Activated T-cell treated with anti-CD3 and anti-CD28 coated beads, Interleukin-2, amount 50 U/mL, for 1 hour (primary cell): ENCODE results near the gene PGF.
A peak's percentile ranks its signal among the peaks of the same experiment; 100 is the strongest.

Experiments used
- DNase-seq: peaks from one replicate; pipeline ENCODE4 v3.0.0-alpha.2; 2020

PGF gene

GRCh38 chr14:74954947-74955228, 509 bp downstream of the PGF start:
- no peak for DNase-seq

GRCh38 chr14:74954232-74954946, 1.0 kb downstream of the PGF start:
- DNase-seq, result no peak

- DNase-seq, result no peak
Observed at GRCh38 chr14:74953686-74954085, 1.7 kb downstream of the PGF start.

- DNase-seq, result no peak
Observed at GRCh38 chr14:74952697-74953484, 2.5 kb downstream of the PGF start.

- no peak for DNase-seq
Observed at GRCh38 chr14:74952180-74952665, 3.2 kb downstream of the PGF start.

- no peak for DNase-seq
Observed at GRCh38 chr14:74951443-74952179, 3.8 kb downstream of the PGF start.

GRCh38 chr14:74950795-74951442, 4.5 kb downstream of the PGF start:
- DNase-seq, result no peak

- DNase-seq, result no peak
Observed at GRCh38 chr14:74949859-74950573, 5.4 kb downstream of the PGF start.

GRCh38 chr14:74949191-74949601, 6.2 kb downstream of the PGF start:
- no peak for DNase-seq

GRCh38 chr14:74948228-74949175, 6.9 kb downstream of the PGF start:
- no peak for DNase-seq

GRCh38 chr14:74947353-74948227, 7.8 kb downstream of the PGF start:
- no peak for DNase-seq

- DNase-seq, result no peak
Observed at GRCh38 chr14:74946659-74947281, 8.6 kb downstream of the PGF start.

GRCh38 chr14:74945852-74946658, 9.3 kb downstream of the PGF start:
- DNase-seq, result peak; percentile 77

GRCh38 chr14:74945261-74945851, 10.0 kb downstream of the PGF start:
- no peak for DNase-seq

GRCh38 chr14:74942608-74943007, 12.8 kb downstream of the PGF start:
- no peak for DNase-seq

GRCh38 chr14:74942181-74942580, 13.2 kb downstream of the PGF start:
- no peak for DNase-seq

- peak; percentile 66 for DNase-seq
Observed at GRCh38 chr14:74941676-74942097, 13.7 kb downstream of the PGF start.

GRCh38 chr14:74940956-74941565, 14.3 kb downstream of the PGF start:
- DNase-seq, result no peak
